ENCODE data around the gene METTL1.

The METTL1 gene

DNA sequence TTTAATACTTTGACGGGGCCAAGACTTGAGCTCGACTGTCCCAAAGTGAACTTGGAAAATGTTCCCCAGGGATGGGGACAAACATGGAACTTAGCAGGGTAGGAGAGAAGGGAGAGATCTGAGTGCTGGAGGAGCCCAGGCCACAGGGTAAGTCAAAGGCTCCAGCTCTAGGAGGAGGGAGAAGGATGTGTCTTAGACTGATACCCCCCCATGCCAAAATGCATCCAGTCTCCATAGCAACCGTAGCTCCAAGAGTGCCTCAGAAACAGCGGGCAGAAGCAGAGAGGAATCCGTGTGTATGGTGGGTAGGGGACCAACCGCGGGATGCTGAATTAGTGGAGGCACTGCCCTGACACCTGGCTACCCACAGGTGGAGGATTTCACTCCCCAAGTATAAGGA lies 32.5 kb downstream of the METTL1 start:
- no peaks in the 10 kb centered on the region for H3K36me3 ChIP-seq (ENCODE audit: low read length)
- H3K9me3 ChIP-seq (ENCODE audit: insufficient read depth, low read length) = no peaks in the 10 kb centered on the region
- H3F3A ChIP-seq (ENCODE audit: insufficient read depth) = peaks cover 5% of the 10 kb centered on the region; the same call in 1 of the 2 replicates
- TF ChIP-seq, protein P1, sequence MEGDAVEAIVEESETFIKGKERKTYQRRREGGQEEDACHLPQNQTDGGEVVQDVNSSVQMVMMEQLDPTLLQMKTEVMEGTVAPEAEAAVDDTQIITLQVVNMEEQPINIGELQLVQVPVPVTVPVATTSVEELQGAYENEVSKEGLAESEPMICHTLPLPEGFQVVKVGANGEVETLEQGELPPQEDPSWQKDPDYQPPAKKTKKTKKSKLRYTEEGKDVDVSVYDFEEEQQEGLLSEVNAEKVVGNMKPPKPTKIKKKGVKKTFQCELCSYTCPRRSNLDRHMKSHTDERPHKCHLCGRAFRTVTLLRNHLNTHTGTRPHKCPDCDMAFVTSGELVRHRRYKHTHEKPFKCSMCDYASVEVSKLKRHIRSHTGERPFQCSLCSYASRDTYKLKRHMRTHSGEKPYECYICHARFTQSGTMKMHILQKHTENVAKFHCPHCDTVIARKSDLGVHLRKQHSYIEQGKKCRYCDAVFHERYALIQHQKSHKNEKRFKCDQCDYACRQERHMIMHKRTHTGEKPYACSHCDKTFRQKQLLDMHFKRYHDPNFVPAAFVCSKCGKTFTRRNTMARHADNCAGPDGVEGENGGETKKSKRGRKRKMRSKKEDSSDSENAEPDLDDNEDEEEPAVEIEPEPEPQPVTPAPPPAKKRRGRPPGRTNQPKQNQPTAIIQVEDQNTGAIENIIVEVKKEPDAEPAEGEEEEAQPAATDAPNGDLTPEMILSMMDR (IDR thresholded peaks at IDR 0.05; ENCODE audit: insufficient read depth, low read length, poor library complexity, severe bottlenecking) = no peak
- no peak for TF ChIP-seq EZH2phosphoT487 (conservative IDR thresholded peaks at IDR 0.05; ENCODE audit: low read length)
- no peak overlapping the region for H3K4me2 ChIP-seq (ENCODE audit: low read depth, low read length, poor library complexity, severe bottlenecking)
- H4K20me1 ChIP-seq (ENCODE audit: low read depth, low read length) = no peaks in the 10 kb centered on the region
- H3K9ac ChIP-seq (ENCODE audit: low read length) = no peak overlapping the region
- H3K4me3 ChIP-seq (ENCODE audit: insufficient read depth, low read length, poor library complexity, severe bottlenecking) = no peak overlapping the region
- H3K79me2 ChIP-seq (ENCODE audit: insufficient read depth, low read length) = peaks cover 12% of the 10 kb centered on the region
- no peaks in the 10 kb centered on the region for H3K27me3 ChIP-seq (ENCODE audit: low read length)
- no peaks in the 10 kb centered on the region for H3K9me2 ChIP-seq (replicated peaks; ENCODE audit: insufficient read depth, low read length)
- no peak overlapping the region for H2AFZ ChIP-seq (ENCODE audit: low read depth, low read length, severe bottlenecking)
- H3K27ac ChIP-seq (ENCODE audit: low read depth, low read length) = no peak overlapping the region

DNA sequence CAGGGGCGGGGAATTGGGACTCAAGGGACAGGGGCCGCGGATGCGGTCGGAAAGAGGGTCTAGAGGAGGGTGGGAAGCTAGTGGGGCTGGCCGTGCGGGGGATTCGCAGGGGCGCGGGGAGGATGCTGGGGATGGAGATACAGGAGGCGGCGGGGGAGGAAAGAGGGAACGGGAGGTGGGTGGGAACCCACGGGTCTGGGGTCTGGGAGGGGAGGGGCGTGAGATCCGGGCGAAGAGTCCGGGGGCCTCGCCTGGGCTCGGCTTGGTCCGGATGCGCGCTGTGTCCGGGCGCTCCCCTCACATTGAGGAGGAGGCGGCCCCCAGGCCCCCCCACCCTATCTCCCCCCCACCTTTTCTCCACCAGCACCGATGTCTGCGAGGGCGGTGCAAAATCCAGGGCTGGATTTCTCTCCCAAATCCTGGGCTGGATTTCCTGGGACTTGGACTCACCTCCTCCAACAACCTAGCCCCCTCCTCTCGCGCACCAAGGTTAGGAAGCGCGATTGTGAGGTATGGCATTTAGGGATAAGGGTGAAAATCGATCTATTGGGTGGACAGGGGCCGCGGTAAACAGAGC lies 33.2 kb downstream of the METTL1 start, which contains the start of gene AGAP2:
AGAP2 (minus strand) TSS at position 82 of the 577 bp plus-strand sequence. CDS start 496 bp downstream, outside the sequence.
- Histone ChIP-seq H3K27me3 (ENCODE audit: low read length) (no peaks in the 10 kb centered on the region), H3K9ac (ENCODE audit: low read length) (no peak within 1 kb of the TSS), H3K27ac (ENCODE audit: low read depth, low read length) (no peak within 1 kb of the TSS), H3K4me3 (ENCODE audit: insufficient read depth, low read length, poor library complexity, severe bottlenecking) (no peak within 1 kb of the TSS), H3F3A (ENCODE audit: insufficient read depth) (peaks cover 5% of the 10 kb centered on the region; the same call in 1 of the 2 replicates), H3K9me2 (replicated peaks; ENCODE audit: insufficient read depth, low read length) (no peaks in the 10 kb centered on the region), H3K36me3 (ENCODE audit: low read length) (no peaks in the 10 kb centered on the region), H4K20me1 (ENCODE audit: low read depth, low read length) (no peaks in the 10 kb centered on the region), H2AFZ (ENCODE audit: low read depth, low read length, severe bottlenecking) (no peak within 1 kb of the TSS), H3K9me3 (ENCODE audit: insufficient read depth, low read length) (no peaks in the 10 kb centered on the region), H3K79me2 (ENCODE audit: insufficient read depth, low read length) (peaks cover 12% of the 10 kb centered on the region), H3K4me2 (ENCODE audit: low read depth, low read length, poor library complexity, severe bottlenecking) (no peak within 1 kb of the TSS)
- no peak for TF ChIP-seq EZH2phosphoT487 (conservative IDR thresholded peaks at IDR 0.05; ENCODE audit: low read length)
- TF ChIP-seq, protein P1 (IDR thresholded peaks at IDR 0.05; ENCODE audit: insufficient read depth, low read length, poor library complexity, severe bottlenecking) = no peak

DNA sequence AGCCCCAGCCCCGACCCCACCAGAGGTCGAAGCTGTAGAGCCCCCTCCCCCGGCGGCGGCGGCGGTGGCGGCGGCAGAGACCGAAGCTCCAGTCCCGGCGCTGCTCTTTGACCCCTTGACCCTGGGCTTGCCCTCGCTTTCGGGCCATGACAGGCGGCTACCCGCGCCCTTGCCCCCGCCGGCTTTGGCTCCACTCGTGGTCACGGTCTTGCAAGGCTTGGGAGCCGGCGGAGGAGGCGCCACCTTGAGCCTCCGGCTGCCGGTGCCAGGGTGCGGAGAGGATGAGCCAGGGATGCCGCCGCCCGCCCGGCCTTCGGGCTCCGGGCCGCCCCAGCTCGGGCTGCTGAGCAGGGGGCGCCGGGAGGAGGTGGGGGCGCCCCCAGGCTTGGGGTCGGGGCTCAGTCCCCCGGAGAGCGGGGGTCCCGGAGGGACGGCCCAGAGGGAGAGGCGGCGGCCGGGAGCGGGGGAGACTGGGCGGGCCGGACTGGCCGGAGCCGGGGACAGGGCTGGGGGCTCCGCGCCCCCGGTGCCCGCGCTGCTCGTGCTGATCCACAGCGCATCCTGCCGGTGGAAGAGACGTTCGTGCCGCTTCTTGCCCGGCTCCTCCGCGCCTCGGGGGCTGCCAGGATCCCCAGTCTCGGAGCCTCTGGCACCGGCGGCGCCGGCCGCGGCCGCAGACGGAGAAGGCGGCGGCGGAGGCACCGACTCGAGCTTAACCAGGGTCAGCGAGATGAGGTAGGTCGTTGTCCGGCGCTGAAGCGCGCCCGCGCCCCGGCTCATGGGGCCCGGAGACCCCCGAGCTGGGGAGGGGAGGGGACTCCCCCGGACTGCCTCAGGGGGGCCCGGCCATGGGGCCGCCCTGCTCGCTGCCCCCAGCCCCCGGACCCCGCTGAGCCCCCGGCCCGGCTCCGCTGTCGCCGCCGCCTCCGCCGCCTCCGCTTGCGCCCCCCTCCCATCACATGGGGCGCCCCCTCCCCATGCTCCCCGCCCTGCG lies 34.1 kb downstream of the METTL1 start:
- H3K27ac ChIP-seq (ENCODE audit: low read depth, low read length) = no peak overlapping the region
- TF ChIP-seq EZH2phosphoT487 (conservative IDR thresholded peaks at IDR 0.05; ENCODE audit: low read length) = no peak
- TF ChIP-seq, protein P1 (IDR thresholded peaks at IDR 0.05; ENCODE audit: insufficient read depth, low read length, poor library complexity, severe bottlenecking) = no peak
- H3K27me3 ChIP-seq (ENCODE audit: low read length) = no peaks in the 10 kb centered on the region
- H3K79me2 ChIP-seq (ENCODE audit: insufficient read depth, low read length) = peaks cover 12% of the 10 kb centered on the region
- peaks cover 2% of the 10 kb centered on the region; the same call in 1 of the 2 replicates for H3F3A ChIP-seq (ENCODE audit: insufficient read depth)
- no peaks in the 10 kb centered on the region for H3K9me2 ChIP-seq (replicated peaks; ENCODE audit: insufficient read depth, low read length)
- no peak overlapping the region for H3K4me2 ChIP-seq (ENCODE audit: low read depth, low read length, poor library complexity, severe bottlenecking)
- H3K36me3 ChIP-seq (ENCODE audit: low read length) = no peaks in the 10 kb centered on the region
- H3K9me3 ChIP-seq (ENCODE audit: insufficient read depth, low read length) = no peaks in the 10 kb centered on the region
- H3K4me3 ChIP-seq (ENCODE audit: insufficient read depth, low read length, poor library complexity, severe bottlenecking) = no peak overlapping the region
- H2AFZ ChIP-seq (ENCODE audit: low read depth, low read length, severe bottlenecking) = no peak overlapping the region
- H3K9ac ChIP-seq (ENCODE audit: low read length) = no peak overlapping the region
- H4K20me1 ChIP-seq (ENCODE audit: low read depth, low read length) = no peaks in the 10 kb centered on the region

Data from SU-DHL-6 (cell line).